Hematopoietic multipotent progenitor cell treated with erythropoietin and hydrocortisone succinate and interleukin-3 and kit ligand, for 17 days (in vitro differentiated cells): ENCODE data around the gene ZNF775.

Experiments
- DNase-seq: peaks from one replicate; pipeline ENCODE4 v3.0.0-alpha.2; 2015; ENCODE audit warnings: low spot score

ZNF775 gene

GRCh38 chr7:150346922-150347321, 32.2 kb upstream of the ZNF775 start:
- no peak for DNase-seq

GRCh38 chr7:150351587-150352194, 27.4 kb upstream of the ZNF775 start:
- DNase-seq: no peak

GRCh38 chr7:150355666-150356059, 23.5 kb upstream of the ZNF775 start:
- DNase-seq: no peak

- peak; percentile 53 for DNase-seq
Observed at GRCh38 chr7:150356265-150356897, 22.7 kb upstream of the ZNF775 start.

GRCh38 chr7:150357270-150357669, 21.9 kb upstream of the ZNF775 start:
- no peak for DNase-seq

- no peak for DNase-seq
Observed at GRCh38 chr7:150357771-150358427, 21.2 kb upstream of the ZNF775 start.

GRCh38 chr7:150358433-150358832, 20.7 kb upstream of the ZNF775 start:
- no peak for DNase-seq

- no peak for DNase-seq
Observed at GRCh38 chr7:150358988-150359621, 20.0 kb upstream of the ZNF775 start.

- DNase-seq: no peak
Observed at GRCh38 chr7:150359622-150360362, 19.3 kb upstream of the ZNF775 start.

GRCh38 chr7:150360363-150361058, 18.6 kb upstream of the ZNF775 start:
- no peak for DNase-seq

- no peak for DNase-seq
Observed at GRCh38 chr7:150361402-150361801, 17.7 kb upstream of the ZNF775 start.

GRCh38 chr7:150361807-150362621, 17.1 kb upstream of the ZNF775 start:
- DNase-seq: no peak

GRCh38 chr7:150363370-150363769, 15.8 kb upstream of the ZNF775 start:
- no peak for DNase-seq

- no peak for DNase-seq
Observed at GRCh38 chr7:150363872-150364271, 15.3 kb upstream of the ZNF775 start.

- DNase-seq: no peak
Observed at GRCh38 chr7:150365194-150365593, 13.9 kb upstream of the ZNF775 start.

- no peak for DNase-seq
Observed at GRCh38 chr7:150365673-150366398, 13.3 kb upstream of the ZNF775 start.

- no peak for DNase-seq
Observed at GRCh38 chr7:150367677-150368095, 11.4 kb upstream of the ZNF775 start.

- DNase-seq: peak; percentile 67
Observed at GRCh38 chr7:150368096-150368883, 10.8 kb upstream of the ZNF775 start, which contains the start of gene REPIN1. TSS of gene REPIN1 (plus strand) at chr7:150368822. CDS start at chr7:150369712, 890 bp downstream.
